Stimulated activated naive CD8-positive, alpha-beta T cell treated with anti-CD3 and anti-CD28 coated beads, Interleukin-15, Interleukin-2, amounts not matched to agents 100 U/mL and 50 U/mL, for 24 hours (primary cell): ENCODE data around the gene MPV17L2.

ENCODE experiments used
- ATAC-seq: fragments of 150-1000 bp; cut with Tn5 transposase; one replicate; pipeline ENCODE4 v1.10.0; 2021
- DNase-seq: peaks from one replicate; pipeline ENCODE4 v3.0.0; 2021

The MPV17L2 gene

GRCh38 chr19:18218600-18218999 is 25.6 kb downstream of the MPV17L2 start:
- no peak for DNase-seq
- no peak for ATAC-seq

- ATAC-seq (no peak), DNase-seq (no peak)
These were observed 27.1 kb downstream of the MPV17L2 start for GRCh38 chr19:18219911-18220631.

- no peak for ATAC-seq
These were observed 27.7 kb downstream of the MPV17L2 start for GRCh38 chr19:18220632-18221275.

GRCh38 chr19:18221815-18222725 is 29.1 kb downstream of the MPV17L2 start:
- ATAC-seq: no peak
- no peak for DNase-seq

More at GRCh38 chr19:18220632-18221275, 27.7 kb downstream of the MPV17L2 start:
- no peak for DNase-seq

GRCh38 chr19:18223860-18224524 is 31.0 kb downstream of the MPV17L2 start:
- DNase-seq (peak; percentile 63), ATAC-seq (no peak)

DNA sequence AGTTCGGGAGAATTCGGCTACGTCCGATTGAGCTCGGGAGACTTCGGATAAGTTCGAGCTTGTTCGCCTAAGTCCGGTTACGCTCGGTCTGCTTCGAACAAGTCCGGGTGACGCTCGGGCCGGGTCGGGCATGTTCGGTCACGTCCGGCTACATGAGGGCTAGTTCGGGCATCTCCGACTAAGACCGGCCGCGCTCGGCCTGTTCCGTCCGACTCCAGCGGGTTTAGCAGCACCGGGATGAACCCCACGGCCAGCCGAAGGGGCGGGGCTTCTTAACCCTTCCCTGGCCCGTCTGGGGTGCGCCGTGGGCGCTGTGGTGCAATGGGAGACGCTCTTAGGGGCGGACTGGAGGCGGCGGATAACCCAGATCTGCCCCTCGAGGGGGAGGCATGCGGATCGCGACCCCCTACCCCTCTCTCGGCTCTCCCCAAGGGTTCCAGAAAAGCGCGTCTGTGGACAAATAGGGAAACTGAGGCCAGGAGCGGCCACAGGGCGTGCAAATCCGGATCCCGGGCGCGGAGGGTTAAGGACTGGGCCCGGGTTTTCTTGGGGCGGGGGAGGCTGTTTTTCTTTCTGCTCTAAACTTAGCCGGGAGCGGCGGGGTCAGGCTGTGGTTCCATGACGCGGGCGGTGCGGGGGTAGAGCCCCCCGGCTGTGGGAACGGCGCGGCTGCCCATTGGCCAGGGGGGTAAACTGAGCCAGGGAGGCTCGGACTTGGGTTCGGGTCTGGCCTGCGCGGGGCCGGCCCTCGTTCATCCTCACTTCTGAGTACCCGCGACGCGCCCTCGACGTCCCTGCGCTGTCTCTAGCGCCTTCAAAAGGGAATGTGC is 31.7 kb downstream of the MPV17L2 start:
- ATAC-seq (peak; percentile 97), DNase-seq (peak; percentile 92)

GRCh38 chr19:18225355-18225701 is 32.3 kb downstream of the MPV17L2 start:
- ATAC-seq: no peak
- DNase-seq: no peak

DNA sequence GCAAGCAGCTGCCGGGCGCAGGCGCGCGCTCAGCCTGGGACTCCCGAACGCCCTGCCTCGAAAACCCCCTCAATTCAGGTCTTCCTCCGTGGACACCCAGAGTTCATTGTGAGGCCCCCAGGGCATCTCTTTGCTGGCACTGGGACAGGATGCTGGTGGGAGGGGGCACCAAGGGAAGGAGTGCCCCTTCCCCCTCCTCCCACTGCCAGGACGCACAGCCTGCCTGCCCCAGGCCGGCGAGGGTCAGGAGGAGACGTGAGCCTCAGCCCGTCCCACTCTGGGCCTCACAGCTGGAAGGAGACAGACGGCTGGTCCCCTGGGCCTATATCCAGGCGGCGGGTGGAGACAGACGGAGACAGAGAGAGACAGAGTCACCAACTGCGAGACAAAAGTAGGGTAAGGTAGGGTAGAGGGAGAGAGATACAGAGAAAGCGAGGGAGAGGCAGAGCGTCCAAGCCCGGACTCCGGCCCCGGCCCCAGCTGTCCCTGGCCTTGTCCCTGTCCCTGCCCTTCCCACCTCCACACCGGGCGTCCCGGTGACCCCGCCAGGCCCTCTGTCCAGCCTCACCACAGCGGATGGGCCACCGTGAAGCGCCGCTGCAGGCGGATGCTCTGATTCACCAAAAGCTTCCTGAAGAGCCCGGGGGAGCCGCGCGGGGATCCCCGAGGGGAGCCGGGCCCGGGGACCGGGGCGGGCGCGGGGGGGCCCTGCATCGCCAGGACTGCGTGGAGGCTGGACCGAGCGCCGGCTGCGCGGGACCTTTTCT is 32.9 kb downstream of the MPV17L2 start, which contains the start of gene PDE4C:
TSS of gene PDE4C (minus strand) at position 737 of the 767 bp plus-strand sequence. CDS start at position 714, 23 bp downstream.
- ATAC-seq: no peak
- no peak for DNase-seq

DNA sequence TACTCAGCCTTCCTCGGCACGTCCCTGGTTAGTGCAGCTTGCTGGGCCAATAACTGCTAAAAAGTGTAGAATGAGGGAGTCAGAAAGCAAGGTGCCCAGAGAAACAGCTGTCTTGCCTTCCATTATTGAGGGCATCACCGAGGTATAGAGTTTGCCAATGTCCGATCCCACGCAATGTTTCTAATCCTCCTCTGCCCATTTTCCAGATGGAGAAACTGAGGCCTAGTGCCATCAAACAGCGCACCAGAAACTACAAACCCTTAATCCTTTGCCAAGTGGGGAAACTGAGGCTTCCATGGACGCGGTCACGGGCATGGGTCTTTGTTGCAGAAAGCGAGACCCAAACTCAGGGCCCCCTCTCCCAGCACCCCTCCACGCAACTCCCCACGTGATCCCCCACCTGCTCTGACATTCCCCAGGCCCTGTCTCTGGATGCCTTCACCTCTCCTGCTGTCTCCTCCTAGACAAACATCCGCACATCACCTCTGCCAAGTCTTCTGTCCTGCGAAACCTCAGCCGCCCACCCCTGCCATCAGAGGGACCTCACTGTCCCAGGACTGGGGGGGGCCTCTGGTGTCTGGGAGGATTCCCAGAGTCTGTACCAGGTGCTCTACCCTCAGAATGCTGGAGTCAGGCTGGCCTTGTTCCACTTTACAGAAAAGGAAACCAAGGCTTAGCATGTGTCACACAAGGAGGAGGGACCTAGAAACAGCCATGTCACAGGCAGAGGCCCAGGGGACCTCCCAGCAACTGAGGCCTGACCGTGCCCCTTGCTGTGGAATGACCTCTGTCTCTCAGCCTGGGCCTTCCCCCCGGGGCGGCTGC is 34.1 kb downstream of the MPV17L2 start:
- DNase-seq (no peak), ATAC-seq (no peak)

- no peak for DNase-seq
- no peak for ATAC-seq
These were observed 34.8 kb downstream of the MPV17L2 start for GRCh38 chr19:18227781-18228271.

- DNase-seq (no peak), ATAC-seq (no peak)
These were observed 36.5 kb downstream of the MPV17L2 start for GRCh38 chr19:18229474-18229873.

DNA sequence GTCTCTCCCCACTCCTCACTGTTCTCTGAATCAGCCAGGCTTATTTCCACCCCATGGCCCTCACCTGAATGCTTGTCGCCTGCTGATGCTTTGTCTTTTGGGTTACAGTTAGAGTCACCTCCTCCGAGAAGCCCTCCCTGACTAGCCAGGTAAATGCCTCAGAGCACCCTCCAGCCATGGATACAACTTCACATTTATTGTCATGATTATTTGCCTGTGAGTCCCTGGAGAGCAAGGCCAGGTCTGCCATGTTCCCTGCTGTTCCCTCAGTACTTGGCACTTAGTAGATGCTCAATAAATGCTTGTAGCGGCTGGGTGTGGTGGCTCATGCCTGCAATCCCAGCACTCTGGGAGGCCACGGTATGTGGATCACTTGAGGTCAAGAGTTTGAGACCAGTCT is 36.9 kb downstream of the MPV17L2 start:
- ATAC-seq (no peak), DNase-seq (no peak)

GRCh38 chr19:18230941-18231734 is 38.1 kb downstream of the MPV17L2 start:
- DNase-seq: peak; percentile 32
- peak; percentile 31 for ATAC-seq

GRCh38 chr19:18231775-18232174 is 38.8 kb downstream of the MPV17L2 start:
- no peak for ATAC-seq
- DNase-seq: no peak

DNA sequence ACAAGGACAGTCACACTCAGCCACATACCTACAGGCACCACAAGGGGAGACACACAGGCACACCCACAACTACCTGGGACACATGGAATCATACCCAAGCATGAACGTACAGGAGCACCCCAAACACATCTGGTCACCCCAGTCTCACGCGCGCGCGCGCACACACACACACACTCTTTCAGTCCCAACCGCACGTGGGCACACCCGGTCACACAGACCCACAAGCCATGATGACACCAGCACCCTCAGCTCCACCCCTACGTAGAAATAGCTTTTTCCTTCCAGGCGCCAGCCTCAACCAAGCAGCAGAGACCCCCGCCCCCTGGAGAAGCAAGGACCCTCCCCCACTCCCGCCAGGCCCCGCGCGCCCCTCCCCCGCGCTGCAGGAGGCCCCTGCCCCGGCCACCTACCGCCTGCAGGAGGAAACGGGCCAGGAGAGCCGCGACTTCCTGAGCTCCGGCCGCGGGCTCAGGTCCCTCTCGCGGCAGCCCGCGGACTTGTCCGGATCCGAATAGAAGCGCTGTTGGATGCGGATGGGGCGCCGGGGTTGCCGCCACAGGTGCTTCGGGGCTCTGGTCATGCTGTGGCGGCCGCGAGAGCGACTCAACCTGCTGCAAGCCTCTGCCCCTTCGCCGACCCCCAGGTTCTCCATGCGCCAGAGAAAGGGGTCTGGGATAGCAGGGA is 39.7 kb downstream of the MPV17L2 start:
- DNase-seq (no peak), ATAC-seq (no peak)

DNA sequence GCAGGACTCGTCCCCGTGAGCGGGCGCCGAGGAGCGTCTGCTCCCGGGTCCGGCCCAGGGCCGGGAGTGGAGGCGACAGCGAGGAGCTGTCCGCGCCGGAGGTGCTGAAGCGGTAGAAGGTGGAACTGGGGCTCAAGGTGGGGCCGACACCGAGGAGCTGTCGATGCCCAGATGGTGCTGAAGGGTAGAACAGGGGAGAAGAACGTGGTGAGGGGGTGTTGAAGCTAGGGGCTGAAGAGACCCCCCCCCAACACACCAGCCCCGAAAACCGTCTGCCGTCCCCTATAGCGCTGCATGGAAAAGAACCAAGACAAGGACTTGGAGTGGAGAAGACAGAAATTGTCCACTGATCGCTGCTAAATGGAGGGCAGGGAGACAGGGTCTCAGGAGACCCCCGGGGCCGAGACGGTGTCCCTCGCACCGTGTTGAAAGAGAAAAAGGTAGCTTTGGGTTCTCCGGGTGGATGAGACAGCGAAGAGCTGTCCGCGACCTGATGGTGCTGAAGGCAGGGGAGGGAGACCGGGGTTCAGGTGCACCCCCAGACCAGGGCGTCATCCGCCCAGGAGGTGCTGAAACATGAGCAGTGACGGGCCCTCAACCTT is 40.3 kb downstream of the MPV17L2 start:
- ATAC-seq (no peak), DNase-seq (peak; percentile 67)

DNA sequence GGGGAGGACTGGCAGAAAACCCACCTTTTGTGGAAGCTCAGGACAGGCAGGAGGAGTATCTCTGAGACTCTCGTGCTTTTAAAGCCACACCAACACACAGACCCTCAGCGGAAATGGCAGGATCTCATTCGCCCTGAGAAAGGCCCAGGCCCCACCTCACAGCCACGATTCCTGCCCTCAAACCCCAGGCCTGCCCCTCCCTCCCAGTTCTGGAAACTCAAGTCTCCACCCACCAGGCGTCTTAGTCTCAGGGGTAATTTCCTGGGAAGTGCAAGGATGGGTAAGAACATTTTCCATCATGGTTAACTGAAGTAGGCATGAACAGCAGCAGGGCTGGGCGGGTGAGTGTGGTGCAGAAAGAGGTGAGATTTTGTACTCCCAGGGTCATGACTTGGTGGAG is 41.2 kb downstream of the MPV17L2 start:
- no peak for ATAC-seq
- DNase-seq: no peak

DNA sequence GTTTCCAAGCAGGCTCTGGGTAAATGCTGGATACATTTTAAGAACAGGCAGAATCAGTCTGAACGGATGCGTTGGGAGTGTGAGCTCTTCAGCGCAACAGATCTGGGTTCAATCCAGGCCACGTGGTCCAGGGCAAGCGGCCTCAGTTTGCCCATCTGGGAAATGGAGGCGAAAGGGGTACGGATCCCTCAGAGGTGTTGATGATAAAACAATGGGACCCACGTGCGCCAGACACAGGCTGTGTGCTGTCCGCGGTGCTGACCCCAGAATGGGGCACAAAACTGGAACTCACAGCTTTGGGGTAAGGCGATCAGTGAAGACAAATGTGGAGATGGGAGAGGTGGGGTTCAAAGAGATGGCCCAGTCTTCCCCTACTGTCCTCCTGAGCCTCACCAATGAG is 46.3 kb downstream of the MPV17L2 start:
- no peak for DNase-seq
- no peak for ATAC-seq
